COLO668 (cell line): ENCODE results near the gene EHF.
"Not testable (repeated sequence)": the region's sequence is repeated elsewhere in the genome, so short reads cannot be mapped to it uniquely, and the experiment has no call there.

Experiments used
- DNase-seq: peaks from one replicate; lab custom pipeline; 2025; ENCODE audit not compliant: unreplicated experiment; lab: John Stamatoyannopoulos, UW

The EHF gene

DNA sequence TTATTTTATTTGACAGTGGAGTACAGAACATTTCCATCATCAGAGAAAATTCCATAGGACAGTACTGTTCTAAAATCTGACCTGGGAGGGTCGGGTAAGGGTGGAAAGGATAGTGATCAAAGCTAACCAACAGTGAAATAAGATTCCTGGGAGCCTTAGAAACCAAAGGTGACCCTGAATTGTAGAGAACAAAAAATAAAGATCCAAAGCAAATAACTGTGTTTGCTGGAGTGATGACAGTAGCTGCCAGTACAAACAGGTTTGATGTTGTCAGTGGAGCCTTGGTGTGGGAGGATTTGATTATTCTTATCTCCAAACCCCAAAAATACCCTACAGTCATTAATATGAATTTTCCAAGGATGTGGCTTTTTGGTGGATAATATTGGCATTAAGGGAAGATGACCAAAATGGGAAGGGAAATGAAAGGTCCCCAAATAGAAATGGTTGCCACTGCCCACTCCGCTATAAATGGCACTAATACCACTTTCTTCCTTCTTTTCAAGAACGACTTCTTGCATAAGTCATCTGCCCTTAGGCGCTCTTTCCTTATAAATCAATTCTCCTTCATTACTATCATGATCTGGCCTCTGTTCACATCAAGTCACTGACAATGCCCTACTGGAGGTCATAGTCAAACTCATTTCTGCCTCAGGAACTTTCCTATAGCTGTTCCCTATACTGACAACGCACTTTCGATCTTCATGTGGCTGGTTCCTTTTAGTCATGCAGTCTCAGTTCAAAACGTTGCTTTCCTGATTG is 44.4 kb downstream of the EHF start:
- DNase-seq = no peak

DNA sequence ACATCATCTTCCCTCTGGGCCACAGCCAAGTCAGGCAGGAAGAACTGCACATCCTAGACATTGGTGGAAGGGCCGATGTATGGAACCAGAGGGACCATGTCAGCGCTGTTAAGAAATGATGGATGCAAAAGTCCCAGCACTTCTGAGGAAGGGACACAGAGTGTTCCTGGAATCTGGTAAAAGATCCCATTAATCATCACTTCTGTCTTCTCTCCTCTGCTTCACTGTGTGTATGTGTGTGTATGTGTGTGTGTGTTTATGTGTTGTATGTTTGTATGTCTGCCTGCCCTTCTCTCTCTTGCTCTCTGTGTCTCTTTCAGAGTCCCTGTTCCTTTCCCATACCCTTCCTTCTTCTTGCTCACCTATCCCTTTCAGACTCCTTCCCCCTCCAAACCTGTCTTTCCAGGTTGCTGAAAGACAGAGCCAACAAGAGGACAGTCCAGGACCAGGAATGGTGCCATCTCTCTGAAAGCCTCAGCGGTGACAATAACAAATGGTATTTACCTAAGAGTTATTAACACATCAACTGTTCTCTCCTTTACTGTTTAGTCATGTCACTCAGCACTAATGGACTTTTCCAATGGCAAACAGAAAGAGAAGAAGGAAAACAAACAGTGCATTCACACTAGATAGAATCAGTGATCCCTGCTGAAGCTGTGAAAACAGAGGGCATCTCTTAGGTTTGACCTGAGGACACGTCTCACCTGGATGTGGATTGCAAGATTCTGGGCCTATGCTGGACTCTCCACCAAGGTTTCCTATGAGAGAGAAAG is 47.1 kb downstream of the EHF start:
- DNase-seq = peak; percentile 53

DNA sequence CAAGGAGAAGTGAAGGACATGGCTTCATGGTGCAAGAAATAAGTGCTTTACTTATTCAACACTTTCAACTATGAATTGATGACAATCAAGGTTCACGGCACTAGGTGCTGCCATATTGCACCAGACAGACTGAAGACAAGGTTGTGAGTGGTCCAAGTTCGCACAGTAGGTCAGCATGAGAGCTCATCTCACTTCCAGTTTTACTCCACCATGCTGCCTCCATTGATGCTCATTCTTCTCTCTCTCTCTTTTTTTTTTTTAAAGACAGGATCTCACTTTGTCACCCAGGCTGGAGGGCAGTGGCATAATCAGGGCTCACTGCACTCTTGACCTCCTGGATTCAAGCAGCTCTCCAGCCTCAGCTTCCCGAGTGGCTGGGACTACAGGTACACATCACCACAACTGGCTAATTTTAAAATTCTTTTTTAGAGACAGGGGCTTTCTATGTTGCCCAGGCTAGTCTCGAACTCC is 47.7 kb downstream of the EHF start:
- DNase-seq = no peak

GRCh38 chr11:34669458-34669857 is 48.6 kb downstream of the EHF start:
- no peak for DNase-seq

GRCh38 chr11:34671117-34671516 is 50.2 kb downstream of the EHF start:
- DNase-seq = no peak

DNA sequence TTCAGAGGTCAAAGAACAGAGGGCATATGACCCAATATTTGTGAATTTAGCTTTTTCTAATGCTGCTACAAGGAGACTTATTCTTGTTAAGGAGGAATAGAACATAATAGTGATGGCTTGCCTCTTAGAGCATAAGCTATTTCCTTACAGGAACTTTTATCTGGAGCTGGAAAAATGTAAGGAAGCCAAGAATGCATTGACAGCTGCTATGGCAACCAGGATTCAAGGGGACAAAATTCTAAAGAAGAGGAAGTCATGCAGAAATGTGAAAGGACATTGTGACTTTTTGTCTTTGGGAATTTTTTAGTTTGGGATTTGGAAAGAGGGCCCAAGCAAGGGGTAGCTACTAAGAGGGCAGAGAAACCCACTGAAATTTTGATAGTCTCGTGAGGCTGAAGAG is 51.1 kb downstream of the EHF start:
- DNase-seq = no peak

GRCh38 chr11:34674038-34674437 is 53.1 kb downstream of the EHF start:
- DNase-seq = no peak

DNA sequence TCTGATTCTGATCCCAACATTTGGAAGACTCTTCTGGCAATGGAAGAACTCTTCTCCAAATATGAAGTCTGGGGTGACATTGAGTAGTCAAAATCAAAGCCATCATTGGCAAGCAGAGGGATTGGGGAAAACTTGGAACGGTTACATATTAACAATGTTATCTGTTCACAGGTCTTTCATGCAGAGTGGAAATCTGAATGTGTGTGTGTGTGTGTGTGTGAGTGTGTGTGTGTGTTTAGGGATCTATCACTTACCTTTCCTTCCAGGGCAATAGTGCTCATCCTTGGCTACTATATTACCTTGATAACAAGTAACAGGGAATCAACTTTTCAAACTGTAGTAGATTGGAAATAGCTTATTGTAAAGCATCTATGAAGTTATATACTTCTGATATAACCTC is 55.3 kb downstream of the EHF start:
- no peak for DNase-seq

DNA sequence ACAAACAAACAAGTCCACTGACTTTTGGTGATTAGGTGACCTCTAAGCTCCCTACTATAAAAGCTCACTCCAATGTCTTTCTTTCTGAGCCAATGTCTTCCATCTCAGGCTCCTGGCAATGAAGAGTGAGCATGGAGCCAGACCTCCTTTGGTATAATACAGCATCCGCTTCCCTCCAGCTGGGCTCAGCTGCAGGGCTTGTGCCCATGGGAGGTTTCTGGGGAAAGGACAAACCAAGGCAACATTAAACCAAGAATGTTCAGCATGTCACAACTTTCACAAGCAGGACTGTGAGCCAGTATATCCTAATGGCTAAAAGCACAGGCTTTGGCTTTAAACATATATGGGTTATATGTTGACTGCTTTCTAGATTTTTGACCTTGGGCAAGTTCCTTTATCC is 58.8 kb downstream of the EHF start:
- no peak for DNase-seq

GRCh38 chr11:34680206-34680605 is 59.3 kb downstream of the EHF start:
- peak; percentile 75 for DNase-seq

DNA sequence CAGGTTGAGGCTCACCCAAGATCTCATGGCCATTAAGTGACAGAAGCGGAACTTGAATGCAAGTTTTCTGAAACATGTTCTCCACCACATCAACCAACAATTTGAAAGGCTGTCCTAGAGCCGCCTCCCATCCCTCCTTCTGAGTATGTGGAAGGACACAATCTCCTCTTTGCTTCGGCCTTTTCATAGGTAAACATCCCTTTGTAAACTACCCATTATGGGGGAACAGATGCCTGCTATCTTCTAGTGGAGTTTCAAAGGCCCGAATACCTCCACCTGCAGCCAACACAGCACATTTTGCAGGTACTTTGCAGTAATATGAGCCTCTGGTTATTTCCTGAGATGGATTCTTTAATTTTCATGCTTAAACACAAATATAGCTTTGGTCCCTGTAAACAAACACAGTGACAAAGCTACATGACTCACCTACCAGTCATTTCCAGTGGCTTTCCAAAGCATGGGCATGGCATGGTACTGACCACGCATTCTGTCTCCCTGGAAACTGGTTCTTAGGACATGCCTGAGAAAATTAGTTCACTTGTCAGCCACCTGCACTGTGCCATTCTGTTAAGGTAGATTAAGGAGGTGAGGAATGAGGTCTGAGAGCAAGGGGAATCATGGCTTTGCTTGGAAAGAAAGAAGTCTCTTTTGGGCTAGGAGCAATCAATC is 60.2 kb downstream of the EHF start:
- DNase-seq = peak; percentile 68

DNA sequence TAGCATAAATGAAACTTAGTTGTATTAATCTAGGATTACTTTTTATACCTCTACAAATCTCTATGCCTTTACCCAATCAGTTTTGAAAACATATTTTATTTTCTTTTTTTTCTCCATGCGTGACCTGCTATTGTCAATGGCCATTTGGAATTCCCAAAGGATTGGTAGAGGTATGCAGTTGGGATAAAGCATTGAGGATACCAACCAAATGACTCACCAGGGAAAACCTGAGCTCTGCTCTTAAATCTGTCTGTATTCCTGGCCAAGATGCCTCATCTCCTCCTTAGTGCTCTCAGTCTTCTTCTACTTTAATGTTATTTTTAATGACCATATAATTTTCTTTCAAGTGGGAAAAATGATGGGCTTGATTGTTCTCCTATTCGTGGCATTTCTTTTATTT is 61.9 kb downstream of the EHF start:
- DNase-seq = no peak

DNA sequence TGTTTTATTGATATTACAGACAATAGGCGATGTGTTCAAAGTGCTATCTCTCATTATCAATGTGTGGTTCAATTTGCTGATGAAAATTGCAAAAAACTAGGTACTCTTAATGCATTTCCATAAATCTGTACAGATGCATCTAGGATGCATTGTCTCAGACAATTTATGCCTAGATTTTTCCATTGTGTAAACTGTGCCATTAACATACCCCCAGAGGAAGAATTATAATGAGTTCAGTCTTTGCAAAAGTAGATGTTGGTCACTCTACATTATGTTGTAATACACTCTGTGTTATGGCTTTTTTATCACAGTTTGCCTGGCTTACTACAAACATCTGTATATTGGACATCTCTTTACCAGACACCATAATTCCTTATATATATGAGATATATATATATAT is 62.5 kb downstream of the EHF start:
- DNase-seq = no peak

- DNase-seq = no peak
Observed at GRCh38 chr11:34685864-34686263, 65.0 kb downstream of the EHF start.

DNA sequence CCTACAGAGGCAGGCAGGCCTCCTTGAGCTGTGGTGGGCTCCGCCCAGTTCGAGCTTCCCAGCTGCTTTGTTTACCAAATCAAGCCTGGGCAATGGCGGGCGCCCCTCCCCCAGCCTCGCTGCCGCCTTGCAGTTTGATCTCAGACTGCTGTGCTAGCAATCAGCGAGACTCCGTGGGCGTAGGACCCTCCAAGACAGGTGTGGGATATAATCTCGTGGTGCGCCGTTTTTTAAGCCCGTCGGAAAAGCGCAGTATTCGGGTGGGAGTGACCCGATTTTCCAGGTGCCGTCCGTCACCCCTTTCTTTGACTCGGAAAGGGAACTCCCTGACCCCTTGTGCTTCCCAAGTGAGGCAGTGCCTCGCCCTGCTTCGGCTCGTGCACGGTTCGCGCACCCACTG is 71.4 kb downstream of the EHF start:
- DNase-seq = not testable (repeated sequence)

GRCh38 chr11:34696862-34697261 is 76.0 kb downstream of the EHF start:
- no peak for DNase-seq

DNA sequence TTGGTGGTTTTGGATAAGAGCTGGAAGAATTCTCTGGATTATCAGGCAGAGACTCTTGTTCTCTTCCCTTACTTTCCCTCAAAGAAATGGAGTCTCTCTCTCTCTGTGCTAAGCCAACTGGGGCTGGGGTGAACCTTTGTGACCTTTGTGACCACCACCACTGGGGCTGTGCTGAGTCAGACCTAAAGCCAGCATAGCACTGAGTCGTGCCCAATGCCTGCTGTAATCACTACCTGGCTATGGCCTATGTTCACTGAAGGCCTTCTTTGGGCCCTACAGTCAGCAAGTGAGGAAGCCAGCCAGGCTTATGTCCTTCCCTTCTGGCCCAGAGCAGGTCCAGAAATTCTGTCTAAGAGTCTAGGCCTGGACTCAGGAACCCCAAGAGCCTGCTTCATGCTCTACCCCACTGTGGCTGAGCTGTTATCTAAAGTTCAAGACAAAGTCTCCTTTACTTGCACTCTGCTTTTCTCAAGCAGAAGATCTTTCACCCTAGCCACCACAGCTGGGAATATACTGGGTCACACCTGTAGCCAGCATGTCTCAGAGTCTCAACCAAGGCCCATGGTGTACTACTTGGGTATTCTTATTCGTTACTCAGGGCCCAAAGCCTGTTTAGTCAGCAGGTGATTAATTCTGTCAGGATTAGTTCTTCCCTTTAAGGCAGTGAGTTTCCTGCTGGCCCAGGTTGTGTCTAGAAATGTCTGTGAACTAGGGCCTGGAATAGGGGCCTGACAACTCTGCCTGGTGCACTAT is 86.0 kb downstream of the EHF start:
- no peak for DNase-seq

DNA sequence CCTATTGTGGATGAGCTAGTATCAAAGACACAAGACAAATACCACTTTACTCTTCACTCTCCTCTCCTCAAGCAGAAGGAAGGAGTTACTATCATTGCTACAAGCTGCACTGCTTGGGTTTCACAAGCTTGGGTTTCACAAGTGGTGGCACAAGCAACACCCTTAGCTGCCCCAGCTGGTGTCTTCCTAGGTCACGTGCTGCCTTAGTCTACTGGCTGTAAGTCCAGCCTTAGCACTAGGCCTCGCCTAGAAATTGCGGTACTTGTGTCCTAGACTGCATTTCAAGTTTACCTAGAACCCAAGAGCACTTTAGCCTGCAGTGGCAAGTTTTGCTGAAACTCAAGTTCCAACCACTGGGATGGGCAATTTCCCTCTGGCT is 86.6 kb downstream of the EHF start:
- no peak for DNase-seq
